Nucleus accumbens (tissue), 56 donors: ENCODE measurements around the gene AGPAT2.

Source experiments
- DNase-seq, 56 donors: peaks; one replicate each; lab custom pipeline; 2025; lab: John Stamatoyannopoulos, UW

Gene AGPAT2

DNA sequence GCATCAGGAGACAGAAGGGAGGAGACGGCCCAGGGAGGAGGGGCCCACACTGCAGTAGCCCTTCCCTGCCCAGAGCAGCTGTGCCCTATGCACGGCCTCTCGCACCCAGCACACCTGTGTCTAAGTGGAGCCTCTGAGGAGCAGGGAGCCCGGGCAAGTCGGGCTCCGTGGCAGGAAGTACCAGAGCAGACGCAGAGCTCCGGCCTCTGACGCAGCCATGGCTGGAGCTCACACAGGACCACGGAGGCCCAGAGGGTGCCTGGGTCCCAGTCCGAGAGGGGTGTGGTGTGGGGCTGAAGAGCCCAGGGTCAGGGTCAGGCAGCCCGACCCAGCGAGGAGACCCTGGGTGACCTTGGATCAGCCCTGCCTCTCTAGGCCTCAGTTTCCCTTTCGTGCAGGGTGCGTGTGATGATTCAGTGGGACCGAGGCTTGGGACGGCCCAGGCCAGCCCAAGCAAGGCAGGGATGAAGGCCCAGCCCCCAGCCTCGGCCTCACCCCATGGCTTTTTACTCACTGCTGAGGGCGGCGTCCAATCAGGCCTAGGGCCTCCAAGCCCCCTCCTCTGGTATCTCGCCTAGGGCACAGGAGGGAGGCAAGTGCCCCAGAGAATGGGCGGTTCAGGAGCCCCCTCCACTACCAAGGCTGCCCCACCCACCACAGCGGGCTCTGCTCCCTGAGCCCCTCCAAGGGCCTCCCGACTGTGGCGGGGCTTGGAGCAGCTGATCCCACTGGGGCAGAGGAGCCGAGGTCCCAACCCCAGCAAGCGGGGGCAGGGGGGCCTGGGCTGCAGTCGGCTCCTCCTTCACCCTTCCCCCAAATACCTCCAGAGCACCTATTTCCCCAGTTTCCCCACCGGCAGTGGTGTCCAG lies 4.3 kb upstream of the AGPAT2 start:
- DNase-seq = no peak

DNA sequence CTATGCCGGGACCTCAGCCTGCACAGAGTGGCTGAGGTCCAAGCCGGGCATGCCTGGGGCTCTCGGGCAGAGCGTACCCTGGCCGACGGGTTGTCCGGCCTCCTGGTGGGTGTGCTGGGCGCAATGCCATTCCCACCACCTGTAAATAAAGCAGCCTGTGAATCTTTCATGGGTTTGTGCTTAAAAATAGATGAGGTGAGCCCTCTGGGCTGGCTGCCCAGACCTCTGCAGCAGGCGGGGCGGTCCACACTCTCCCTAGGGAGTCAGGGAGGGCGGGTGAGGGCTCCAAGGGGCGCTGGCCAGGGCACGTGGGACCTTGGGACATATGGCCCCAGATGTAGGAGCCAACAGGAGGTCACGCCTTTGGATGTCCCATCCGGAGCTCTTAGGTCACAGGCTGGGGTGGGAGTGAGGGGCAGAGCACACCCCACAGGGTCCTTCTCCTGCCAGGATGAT lies 3.6 kb upstream of the AGPAT2 start:
- no peak for DNase-seq

DNA sequence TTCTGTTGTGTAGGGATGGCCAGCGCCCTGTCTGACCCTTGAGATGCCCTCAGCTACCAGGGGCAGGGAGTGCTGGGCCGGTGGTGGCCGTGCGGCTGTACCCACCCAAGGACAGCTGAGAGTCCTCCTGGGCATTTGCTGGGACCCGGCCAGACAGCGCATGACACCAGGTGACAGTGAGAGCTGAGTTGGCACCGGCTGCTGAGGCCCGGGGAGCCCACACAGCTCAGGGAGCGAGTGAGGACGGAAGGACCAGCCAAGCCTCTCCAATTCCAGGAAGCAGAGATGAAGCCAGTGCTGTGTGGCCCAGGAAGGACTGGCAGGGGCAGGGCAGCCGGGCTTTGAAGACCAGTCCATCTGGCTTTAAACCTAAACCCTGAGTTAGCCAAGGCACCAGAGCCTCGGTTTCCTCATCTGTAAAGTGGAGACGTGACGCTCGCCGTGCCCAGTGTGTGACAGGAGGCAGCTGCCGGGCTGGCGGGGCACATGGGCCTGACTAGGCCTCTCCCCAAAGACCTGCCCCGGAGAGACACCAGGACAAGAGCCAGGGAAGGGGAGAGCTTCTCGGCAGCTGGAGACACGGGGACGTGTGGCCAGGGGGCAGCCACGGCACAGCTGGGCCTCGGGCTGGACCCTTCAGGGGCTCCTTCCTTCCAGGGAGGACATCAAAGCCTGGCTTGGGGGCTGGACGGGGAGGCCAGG lies 3.0 kb upstream of the AGPAT2 start:
- no peak for DNase-seq

DNA sequence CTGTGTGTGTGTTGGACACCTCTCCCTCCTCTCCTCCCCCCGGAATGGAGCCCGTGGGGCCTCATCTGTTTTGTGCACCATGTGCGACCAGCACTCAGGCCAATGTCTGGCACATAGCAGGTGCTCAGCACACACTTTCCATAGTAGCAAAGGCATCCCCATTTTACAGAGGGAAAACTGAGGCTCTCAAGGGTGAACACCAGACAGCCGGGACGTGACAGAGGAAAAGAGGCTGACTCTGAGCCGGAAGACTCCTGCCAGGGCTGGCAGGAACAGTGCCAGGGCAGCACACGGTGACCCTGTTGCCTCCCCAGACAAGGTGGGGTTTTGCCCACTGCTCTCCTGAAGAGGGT lies 1.8 kb upstream of the AGPAT2 start:
- no peak for DNase-seq

DNA sequence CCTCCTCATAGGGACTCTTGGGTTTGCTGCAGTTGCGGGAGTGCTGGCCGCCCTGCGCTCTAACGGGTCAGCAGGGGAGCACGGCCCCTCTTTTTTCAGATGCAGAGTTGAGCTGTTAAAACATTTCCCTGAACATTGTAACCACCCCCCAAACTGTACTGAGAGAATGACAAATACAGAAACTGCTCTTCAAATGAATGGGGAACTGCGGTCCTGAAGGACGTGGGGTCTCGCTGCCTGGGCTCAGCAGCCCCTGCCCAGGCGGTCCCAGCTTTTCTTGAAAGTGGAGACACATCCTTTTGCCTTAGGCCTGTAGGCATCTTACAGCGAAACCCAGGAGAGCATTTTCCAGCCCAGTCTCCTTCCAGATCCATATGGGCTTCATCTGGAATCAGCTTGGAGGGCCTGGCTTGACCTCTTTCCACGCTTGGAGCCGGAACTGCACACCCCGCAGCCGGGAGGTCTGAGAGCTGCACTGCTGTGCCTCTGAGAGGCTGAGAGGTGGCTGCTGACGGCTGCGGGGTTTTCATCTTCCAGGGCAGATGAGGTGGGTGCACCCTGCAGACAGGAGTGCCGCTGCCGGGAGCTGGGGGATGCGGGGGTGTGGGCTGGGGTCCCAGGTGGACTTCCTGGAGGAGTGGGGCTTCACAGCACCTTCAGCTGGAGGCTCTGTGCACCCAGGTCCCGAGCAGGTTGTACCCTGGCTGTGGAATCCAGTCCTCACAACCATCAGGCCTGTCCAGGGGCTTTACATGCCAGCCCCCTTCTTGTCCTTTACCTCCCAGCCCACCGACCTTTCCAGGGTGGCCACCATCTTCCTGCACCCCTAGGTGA lies 1.2 kb upstream of the AGPAT2 start:
- no peak for DNase-seq

DNA sequence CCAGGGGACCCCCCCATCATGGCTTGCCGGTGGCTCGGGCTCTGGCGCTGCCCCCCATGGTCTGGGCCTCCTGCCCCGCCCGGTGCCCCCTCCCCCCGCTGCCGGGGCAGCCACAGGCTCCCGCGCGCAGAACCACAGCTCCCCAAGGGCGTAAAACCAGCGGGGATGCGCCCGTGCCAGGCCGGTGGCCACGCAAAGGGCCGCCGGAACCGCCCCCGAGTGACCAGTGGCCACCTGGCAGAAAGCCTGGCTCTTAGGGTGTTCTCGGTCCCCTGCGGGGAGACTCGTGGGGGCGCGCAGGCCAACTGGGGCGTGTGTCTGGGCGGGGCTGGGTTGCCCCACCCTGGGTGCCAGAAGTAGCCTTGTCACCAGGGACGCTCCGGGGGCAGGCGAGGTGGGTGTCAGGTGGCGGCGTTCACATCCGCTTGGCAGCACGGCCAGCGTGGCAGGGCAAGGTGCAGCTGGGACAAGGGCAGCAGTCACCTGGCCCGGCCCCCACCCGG lies 515 bp upstream of the AGPAT2 start:
- DNase-seq = no peak

DNA sequence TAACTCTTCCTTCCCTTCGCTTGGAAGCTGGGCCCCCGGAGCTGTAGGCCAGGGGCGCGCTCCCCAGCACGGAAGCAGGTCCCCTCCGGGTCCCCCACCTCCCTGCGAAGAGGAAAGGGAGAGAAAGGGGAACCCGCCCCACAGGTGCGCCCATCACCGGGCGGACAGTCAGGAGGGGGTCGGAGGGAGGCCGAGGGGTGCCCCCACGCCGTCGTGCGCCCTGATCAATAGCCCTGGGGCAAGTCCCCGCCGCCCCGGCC lies 793 bp downstream of the AGPAT2 start:
- DNase-seq = no peak

DNA sequence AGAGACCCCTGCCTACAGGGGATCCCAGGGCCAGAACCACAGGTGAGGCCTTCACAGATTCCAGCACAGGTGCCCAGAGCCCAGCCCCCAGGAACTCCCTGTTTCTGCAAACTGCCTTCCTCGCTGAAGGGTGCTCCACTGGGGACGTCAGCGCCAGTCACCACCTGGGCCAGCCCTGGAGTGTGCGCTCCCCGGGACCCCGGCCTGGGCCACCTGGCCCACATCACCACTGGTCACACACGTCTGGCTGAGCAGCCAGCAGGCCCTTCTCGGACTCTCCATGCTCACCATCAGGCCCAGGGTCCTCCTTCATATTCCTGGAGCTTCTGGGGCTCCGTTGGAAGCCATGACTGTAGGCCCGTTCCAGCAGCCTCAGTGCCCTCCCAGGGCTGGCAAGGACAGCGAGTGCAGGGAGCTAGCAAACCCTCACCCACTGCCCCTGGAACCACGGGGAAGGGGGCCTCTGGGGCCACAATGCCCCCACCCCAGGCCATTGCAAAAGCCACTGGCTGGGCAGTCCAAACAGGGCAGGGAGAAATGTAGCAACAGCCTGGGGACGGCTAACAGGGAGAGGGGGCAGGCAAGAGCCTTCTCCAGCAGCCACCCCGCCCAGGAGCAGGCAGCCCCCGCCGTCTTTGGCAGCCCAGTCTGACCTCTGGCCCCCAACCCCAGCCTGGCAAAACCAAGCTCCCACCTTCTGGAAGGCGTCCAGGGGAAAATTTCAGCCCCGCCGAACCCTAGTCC lies 1.3 kb downstream of the AGPAT2 start:
- no peak for DNase-seq

DNA sequence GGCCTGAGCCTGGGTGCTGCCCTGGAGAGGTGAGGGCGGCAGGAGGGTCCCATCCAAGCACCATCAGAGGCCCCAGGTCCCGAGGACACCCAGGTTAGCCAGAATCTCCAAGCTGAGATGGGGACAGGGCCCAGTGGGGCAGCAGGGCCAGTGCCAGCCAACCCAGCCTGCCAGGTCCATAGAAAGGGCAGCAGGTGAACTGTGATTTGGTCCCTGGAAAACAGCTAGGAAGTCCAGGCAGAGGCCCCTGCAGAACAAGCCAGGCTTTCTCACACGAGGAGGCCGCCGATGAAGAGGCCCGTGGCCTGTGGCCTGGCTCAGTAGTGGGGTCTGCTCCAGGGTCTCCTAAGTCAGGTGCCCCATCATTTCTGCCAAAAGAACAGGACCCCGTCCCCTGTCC lies 2.0 kb downstream of the AGPAT2 start:
- no peak for DNase-seq

DNA sequence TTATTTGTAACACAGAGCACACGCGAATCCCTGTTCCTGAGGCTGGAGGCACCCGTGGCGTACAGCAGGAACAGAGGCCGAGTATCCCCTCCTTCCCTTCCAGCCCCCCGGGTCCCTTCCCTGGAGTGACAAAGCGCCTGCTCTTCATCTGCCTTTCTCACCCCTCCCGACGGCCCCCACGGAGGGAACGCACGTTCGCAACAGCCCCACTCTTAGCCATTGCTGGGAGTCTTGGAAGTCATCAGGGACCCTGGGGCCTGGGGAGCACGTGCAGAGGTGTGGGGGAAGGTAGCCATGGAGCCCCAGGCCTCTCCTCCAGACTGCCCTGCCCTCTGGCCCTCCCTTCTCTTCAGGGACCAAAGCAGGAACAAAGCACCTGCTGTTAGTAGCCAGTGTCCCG lies 2.5 kb downstream of the AGPAT2 start:
- DNase-seq = no peak

DNA sequence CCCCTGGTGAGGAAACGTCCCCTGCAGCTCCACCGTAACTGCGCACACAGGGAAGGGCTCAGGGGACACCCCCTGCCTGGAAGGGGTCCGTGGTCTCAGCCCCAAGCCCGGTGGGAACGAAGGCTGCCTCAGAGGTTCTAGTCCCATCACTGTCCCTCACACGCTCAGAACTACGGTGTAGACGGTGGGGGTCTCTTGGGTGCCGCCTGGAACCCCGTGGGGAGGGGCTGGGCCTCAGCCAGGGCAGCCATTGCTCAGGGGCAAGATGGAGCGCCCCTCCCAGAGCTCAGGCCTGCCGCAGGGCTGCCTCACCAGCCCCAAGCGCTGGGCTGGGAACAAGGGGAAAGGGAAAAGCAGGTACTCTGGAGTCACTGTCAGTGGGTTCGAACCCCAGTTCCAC lies 2.9 kb downstream of the AGPAT2 start:
- DNase-seq = no peak

DNA sequence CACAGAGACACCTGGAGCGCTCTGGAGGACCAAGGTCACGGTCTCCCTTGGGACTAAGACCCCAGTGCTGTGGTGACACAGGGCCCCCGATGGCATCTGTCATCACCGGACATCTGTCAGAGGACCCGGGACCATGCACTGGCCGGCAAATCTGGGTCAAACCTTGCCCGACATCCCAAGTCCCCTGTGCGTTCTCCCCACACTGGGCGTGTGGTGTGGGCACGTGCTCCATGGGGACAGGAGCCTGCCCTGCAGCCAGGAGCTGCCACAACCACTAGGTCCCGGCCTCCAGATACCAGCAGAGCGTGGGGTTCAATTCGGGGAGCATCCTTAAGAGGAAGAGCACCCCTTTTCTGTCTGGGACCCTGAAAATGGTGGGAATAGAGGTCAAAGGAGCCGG lies 3.5 kb downstream of the AGPAT2 start:
- DNase-seq = no peak

DNA sequence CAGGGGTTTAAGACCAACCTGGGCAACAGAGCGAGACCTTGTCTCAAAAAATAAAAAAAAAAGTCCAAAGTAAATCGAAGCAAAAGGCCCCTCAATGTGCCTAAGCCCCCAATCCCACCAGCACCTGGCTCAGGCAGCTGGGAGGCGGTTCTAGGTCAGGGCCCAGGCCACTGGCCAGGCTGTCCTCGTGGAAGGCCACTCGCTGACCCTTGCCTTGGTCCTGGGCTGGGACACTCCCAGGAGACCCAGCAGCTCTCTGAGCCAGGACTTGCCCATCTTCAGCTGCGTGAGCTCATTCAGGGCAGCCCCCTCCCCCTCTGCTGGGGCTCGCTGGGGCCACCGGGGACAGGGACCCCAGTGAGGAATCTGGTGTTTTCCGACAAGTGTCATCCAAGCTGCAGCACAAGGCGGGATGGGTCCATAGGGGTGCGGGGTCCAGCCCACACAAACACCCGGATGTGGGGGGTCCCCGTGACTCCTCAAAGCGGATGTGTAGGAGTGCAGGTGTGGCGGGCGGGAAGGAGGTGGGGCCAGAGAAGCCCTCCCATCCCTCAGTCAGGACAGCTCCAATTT lies 4.0 kb downstream of the AGPAT2 start:
- DNase-seq = no peak

DNA sequence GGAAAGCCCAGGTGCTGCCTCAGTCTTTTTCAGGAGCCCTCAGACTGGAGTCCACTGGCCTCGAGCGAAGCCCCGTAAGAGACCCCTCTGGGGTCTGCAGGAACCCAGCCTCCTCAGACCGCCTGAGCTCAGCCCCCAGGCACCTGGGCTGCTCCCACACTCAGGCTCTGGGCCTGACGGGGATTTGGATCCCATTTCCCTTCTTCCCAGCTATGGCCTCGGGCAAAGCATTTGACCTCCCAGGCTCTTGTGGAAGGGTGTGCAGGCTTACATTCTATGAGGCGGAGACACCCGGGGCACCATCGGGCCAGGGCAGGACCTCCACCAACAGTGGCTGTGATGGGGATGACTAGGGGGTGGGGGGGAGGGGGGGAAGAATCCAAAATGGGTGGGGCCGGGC lies 4.5 kb downstream of the AGPAT2 start:
- DNase-seq = no peak

DNA sequence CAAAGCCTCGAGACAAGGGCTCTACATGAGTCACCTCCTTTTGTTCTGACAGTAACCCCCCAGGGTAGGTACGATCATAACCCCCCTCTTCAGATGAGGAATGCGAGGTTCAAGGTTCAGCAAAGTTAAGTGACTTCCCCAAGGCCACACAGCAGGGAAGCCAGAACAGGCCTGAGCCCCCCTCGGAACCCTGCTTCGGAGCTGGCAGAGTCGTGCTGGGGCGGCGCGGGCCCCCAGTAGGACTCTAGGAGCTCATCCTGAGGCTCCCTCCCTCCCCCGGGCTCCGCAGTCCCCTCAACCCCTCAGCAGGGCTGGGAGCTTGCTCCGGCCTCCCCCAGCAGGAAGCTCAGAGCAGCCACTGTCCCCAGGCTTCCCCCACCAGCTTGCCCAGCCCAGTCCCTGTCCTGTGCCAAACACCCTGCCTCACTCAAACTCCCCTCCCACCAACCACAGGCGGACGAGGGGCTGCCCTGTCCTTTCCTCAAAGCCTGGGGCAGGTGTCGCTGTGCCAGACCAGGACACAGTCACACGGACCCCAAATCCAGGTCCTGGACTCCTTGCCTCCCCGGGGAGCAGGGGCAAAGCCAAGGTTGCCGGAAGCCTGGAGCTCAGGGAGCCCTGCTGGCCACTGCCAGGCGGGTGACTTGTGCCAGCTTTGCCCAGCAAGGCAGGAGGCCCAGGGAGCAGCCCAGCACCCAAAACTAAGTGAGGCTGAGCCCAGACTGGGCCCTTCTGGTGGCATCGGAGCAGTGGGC lies 5.1 kb downstream of the AGPAT2 start:
- no peak for DNase-seq

DNA sequence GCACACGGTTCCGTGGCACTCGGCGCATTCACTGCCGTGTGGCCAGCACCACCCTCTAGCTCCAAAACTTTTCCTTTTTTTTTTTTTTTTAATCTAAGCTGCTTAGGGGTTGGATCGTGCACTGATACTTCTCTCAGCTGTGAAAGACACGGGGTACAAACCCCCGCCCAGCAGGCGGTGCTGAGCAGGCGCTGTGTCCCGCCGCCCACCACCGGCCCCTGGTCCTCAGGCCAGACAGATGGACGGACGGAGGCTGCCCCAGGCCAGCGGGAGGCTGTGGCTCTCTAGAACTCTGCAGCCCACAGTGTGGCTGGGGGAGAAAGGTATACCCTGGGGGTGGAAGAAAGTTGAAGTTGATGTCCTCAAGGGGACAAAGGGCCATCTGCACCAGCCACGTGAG lies 6.2 kb downstream of the AGPAT2 start:
- DNase-seq = no peak

DNA sequence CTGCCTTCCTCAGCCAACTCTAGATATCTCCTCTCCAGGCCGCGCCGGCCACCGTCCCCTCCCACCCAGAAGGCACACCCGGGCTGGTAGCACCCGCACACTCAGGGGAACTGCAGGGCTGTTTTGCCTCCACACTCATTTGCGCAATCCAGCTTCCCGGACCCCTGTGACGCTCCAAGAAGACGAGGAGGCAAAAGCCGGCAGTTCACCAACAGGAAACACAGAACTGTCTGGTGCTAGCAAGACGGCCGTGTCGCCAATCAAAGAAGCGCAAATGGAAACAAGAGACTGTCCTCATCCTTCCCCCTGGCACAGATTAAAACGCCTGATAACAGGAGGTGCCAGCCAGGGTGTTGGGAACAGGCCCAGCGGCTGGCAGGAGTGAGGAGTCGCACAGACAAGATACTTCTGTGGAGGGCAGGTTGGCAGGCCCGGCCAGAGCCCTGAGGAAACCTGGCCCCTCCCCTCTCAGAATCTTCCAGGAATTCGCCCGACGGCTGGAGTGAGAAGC lies 7.8 kb downstream of the AGPAT2 start:
- DNase-seq = peak in 5 of 56 donors; percentile 9 to 38 (median 17)

DNA sequence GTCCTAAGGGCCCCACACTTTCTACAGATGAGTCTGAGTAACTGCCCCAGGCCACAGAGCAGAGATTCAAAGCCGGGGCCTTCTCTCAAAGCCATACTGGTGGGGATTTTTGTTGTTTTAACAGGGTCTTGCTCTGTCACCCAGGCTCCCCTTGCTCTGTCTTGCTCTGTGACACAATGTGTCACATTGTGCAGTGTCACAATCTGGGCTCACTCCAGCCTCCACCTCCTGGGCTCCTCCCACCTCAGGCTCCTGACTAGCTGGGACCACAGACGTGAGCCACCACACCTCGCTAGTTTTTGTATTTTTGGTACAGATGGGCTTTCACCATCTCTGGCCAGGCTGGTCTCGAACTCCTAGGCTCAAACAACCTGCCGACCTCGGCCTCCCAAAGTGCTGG lies 8.6 kb downstream of the AGPAT2 start:
- no peak for DNase-seq

DNA sequence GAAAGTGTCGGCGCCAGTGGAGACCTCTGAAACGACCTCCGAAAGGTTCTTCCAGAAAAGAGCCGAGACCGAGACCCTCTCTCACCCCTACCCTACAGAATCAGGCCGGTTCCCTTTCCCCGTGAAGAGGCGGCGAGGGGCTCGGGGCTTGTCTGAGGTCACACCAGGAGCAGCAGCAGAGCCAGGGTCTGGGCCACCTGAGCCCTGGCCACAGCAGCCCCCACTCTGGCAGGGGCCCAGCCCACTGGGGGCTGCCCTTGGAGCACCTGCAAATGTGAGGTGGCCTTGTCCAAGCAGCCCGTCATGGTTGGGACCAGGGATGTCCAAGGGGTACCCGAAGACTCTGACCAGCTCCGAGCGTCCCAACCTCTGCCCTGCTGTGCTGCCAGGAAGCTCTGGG lies 9.2 kb downstream of the AGPAT2 start:
- DNase-seq = no peak
